B cell (primary cell): ENCODE data around the gene FRMD4A. TPM values are rescaled to one million over a fixed set of nuclear protein-coding genes. Genes with fewer than 3 reads are reported as not detected.

Experiments used
- ATAC-seq: fragments of 200-7000 bp; cut with Tn5 transposase; one replicate; pipeline ENCODE4 v1.10.0; 2021; ENCODE audit warnings: low read depth, mild to moderate bottlenecking, moderate number of reproducible peaks, moderate library complexity
- CTCF ChIA-PET: fragments of 350-600 bp; sonication (Branson Sonifier 250); formaldehyde crosslinking; loops from one replicate; lab custom pipeline; 2021; ENCODE audit warnings: antibody characterized with exemption, inconsistent platforms; lab: Charles Lee
- POLR2A ChIA-PET: fragments of 350-600 bp; sonication (Branson Sonifier 250); formaldehyde crosslinking; loops from one replicate; lab custom pipeline; 2021; ENCODE audit warnings: antibody characterized with exemption; lab: Charles Lee
- DNase-seq: peaks from one replicate; pipeline ENCODE4 v3.0.0; 2013
- H2AFZ ChIP-seq: 2 replicates; pipeline ENCODE4 v1.6.1; 2012; ENCODE audit warnings: mild to moderate bottlenecking, low read depth, low read length; ENCODE audit not compliant: insufficient read depth, poor library complexity, severe bottlenecking
- H3K27ac ChIP-seq, 2 donors: 1 replicate in 1 of 2; 2 replicates in 1 of 2; pipeline ENCODE4 v1.5.1; 2012 to 2013; ENCODE audit warnings: low read length in 2 of 2, mild to moderate bottlenecking in 2 of 2, moderate library complexity in 1 of 2
- H3K27me3 ChIP-seq, 4 experiments: fragments of 200-600 bp in 1 of 4; sonication (generic) in 1 of 4; replicated peaks in 1 of 4; 1 replicate in 2 of 4; 2 replicates in 2 of 4; pipeline versions ENCODE4 v1.6.1 to v1.7.0; 2013 to 2016; ENCODE audit warnings: low read length in 3 of 4, mild to moderate bottlenecking in 2 of 4, mixed read lengths in 1 of 4, moderate library complexity in 1 of 4; ENCODE audit not compliant: insufficient read depth in 4 of 4, control insufficient read depth in 3 of 4; ENCODE audit errors: control extremely low read depth in 1 of 4
- H3K36me3 ChIP-seq, 2 experiments: replicated peaks in 1 of 2; 1 replicate in 1 of 2; 2 replicates in 1 of 2; pipeline versions ENCODE4 v1.6.1 to v1.7.1; 2013; ENCODE audit warnings: low read length in 1 of 2; ENCODE audit not compliant: insufficient read depth in 2 of 2, control insufficient read depth in 1 of 2; ENCODE audit errors: control extremely low read depth in 1 of 2, extremely low read depth in 1 of 2
- H3K4me1 ChIP-seq, 2 donors: fragments of 200-600 bp in 1 of 2; sonication (generic) in 1 of 2; 1 replicate in 1 of 2; 2 replicates in 1 of 2; pipeline versions ENCODE4 v1.5.1 to v1.6.1; 2013 to 2017; ENCODE audit warnings: low read length in 2 of 2; ENCODE audit not compliant: control insufficient read depth in 2 of 2, insufficient read depth in 2 of 2
- H3K4me2 ChIP-seq: replicated peaks from 2 replicates; pipeline ENCODE3; 2012; ENCODE audit warnings: mild to moderate bottlenecking, low read depth, low read length; ENCODE audit not compliant: poor library complexity, severe bottlenecking
- H3K4me3 ChIP-seq, 5 experiments: fragments of 200-600 bp in 1 of 5; sonication (generic) in 1 of 5; 1 replicate in 3 of 5; 2 replicates in 2 of 5; pipeline versions ENCODE4 v1.5.1 to v1.7.0; 2011 to 2016; ENCODE audit warnings: low read length in 4 of 5, mild to moderate bottlenecking in 4 of 5, low read depth in 2 of 5, control low read depth in 1 of 5, moderate library complexity in 1 of 5; ENCODE audit not compliant: insufficient read depth in 1 of 5; ENCODE audit errors: control extremely low read depth in 1 of 5, extremely low read depth in 1 of 5
- H3K79me2 ChIP-seq: fragments of 200-600 bp; sonication (generic); one replicate; pipeline ENCODE4 v1.6.0; 2016; ENCODE audit warnings: low read length; ENCODE audit not compliant: control insufficient read depth, insufficient read depth
- H3K9ac ChIP-seq: fragments of 200-600 bp; sonication (generic); 2 replicates; pipeline ENCODE4 v1.6.1; 2017; ENCODE audit warnings: mild to moderate bottlenecking, low read length, moderate library complexity
- H3K9me3 ChIP-seq, 3 donors: one replicate each; pipeline versions ENCODE4 v1.6.1 to v1.7.1; 2013; ENCODE audit warnings: low read length in 2 of 3; ENCODE audit not compliant: control insufficient read depth in 2 of 3, insufficient read depth in 1 of 3; ENCODE audit errors: control extremely low read depth in 1 of 3
- H4K20me1 ChIP-seq: 2 replicates; pipeline ENCODE4 v1.6.0; 2012; ENCODE audit warnings: mild to moderate bottlenecking, low read length; ENCODE audit not compliant: insufficient read depth, control insufficient read depth, poor library complexity, severe bottlenecking
- H3K27ac Mint-ChIP-seq: one replicate; pipeline ENCODE4 v1.8.0; 2021; ENCODE audit warnings: mixed read lengths
- H3K27me3 Mint-ChIP-seq: one replicate; pipeline ENCODE4 v1.8.0; 2021; ENCODE audit warnings: mixed read lengths
- H3K4me1 Mint-ChIP-seq: one replicate; pipeline ENCODE4 v1.8.0; 2021; ENCODE audit warnings: mixed read lengths
- H3K4me3 Mint-ChIP-seq: one replicate; pipeline ENCODE4 v1.8.0; 2021; ENCODE audit warnings: mixed read lengths
- H3K9me3 Mint-ChIP-seq: one replicate; pipeline ENCODE4 v1.8.0; 2022; ENCODE audit warnings: mixed read lengths; ENCODE audit not compliant: insufficient read depth
- CTCF ChIP-seq: fragments of 200-600 bp; IDR thresholded peaks from one replicate; pipeline ENCODE4 v1.8.0; 2022; ENCODE audit warnings: antibody characterized with exemption, mild to moderate bottlenecking
- EZH2 ChIP-seq: IDR thresholded peaks from 2 replicates; pipeline ENCODE4 v1.6.1; 2012; ENCODE audit warnings: borderline replicate concordance, low read depth, mild to moderate bottlenecking, moderate library complexity, low read length; ENCODE audit not compliant: insufficient read depth, poor library complexity, severe bottlenecking
- WGBS: methylation state at CpG from one replicate; pipeline ENCODE4 v1.1.5; 2013; ENCODE audit warnings: missing lambda C conversion rate; ENCODE audit not compliant: insufficient coverage; 5-methylcytosine and 5-hydroxymethylcytosine counted together
- intact Hi-C: fragments of 100-400 bp; cut with micrococcal nuclease; formaldehyde crosslinking; loops from one replicate; pipeline ENCODE4 v1.10.0; 2022
- polyA plus RNA-seq: library from polyadenylated mRNA; depleted of rRNA; stranded (reverse); fragments of >200 nt; gene quantifications from 2 replicates; pipeline ENCODE4 v1.2.3, GENCODE V29; 2012
- total RNA-seq, 2 donors: library from RNA; stranded (reverse); fragments of 120-200 nt in 1 of 2; gene quantifications; 1 replicate in 1 of 2; 2 replicates in 1 of 2; pipeline versions ENCODE4 v1.2.3 to v1.2.4, GENCODE V29; 2013 to 2022

FRMD4A gene
- total and polyA plus RNA-seq, 2 donors (not counting 1 experiment from before 2014, with no cell fraction given), result 0.76 to 3.4 TPM

DNA sequence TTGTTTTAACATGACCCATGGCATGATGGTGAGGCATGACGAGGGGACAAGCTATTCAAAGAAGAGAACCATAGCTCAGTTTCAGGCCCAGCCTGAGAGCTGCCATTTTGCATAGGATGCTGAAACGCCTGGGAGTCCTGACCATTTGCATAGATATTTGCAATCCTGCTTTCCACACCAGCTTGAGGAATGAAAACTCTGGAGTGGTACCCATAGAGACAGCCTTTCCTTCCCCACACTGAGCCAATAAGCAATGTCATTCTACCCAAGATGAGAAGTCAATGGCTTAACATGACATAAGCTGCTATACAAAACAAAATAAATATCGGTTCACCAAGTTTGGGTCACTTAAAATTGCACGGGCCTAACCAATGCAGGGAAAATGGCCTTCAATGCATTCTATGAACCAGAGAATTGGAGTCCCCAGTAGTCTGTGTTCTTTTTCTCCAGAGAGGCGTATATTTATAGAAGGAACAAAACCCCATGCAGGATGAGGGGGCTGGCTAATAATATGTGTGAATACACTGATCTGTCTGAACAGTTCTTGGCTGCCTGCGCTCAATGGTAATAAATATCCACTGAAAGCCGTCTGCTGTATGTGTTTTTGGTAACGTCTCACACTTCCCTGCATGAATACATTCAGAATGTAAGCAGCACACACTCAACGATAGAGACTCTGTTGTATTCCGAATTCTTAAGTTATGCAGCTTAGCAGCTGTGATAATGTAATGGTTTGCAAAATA is 329.3 kb downstream of the FRMD4A start:
- Histone ChIP-seq H3K79me2 (no peaks in the 10 kb centered on the region), H2AFZ (no peak overlapping the region), H3K4me1 (no peaks in the 10 kb centered on the region), H3K9ac (no peak overlapping the region), H3K27ac (no peak overlapping the region), H3K9me3 (peaks cover 0 to 2% (median 0%) of the 10 kb centered on the region in 3 donors), H3K4me2 (no peak overlapping the region), H3K36me3 (no peaks in the 10 kb centered on the region), H3K27me3 (peaks cover 0 to 9% (median 0%) of the 10 kb centered on the region in 4 experiments), H4K20me1 (no peaks in the 10 kb centered on the region), H3K4me3 (no peak overlapping the region)
- TF ChIP-seq EZH2 (no peak), CTCF (no peak)
- H3K9me3 Mint-ChIP-seq, result no peaks in the 10 kb centered on the region
- 89% methylated on average over 7 of the region's 10 CpGs for WGBS
- DNase-seq (no peak), ATAC-seq (no peak)
- intact Hi-C loops, result no loop called here
- ChIA-PET CTCF (no interaction called here), POLR2A (no interaction called here)
- H3K4me1 Mint-ChIP-seq, result peaks cover 12% of the 10 kb centered on the region
- no peak overlapping the region for H3K27ac Mint-ChIP-seq
- peaks cover 16% of the 10 kb centered on the region for H3K27me3 Mint-ChIP-seq
- H3K4me3 Mint-ChIP-seq, result no peak overlapping the region

- H3K9ac ChIP-seq, result no peak overlapping the region
- no peak overlapping the region for H3K27ac ChIP-seq
- no peaks in the 10 kb centered on the region for H3K36me3 ChIP-seq
- intact Hi-C loops, result loop anchor here (10.0 kb wide), 2 partner anchors 73 to 213 kb away; no protein-coding TSS in a partner anchor
- peaks cover 16 to 22% of the 10 kb centered on the region in 2 donors for H3K4me1 ChIP-seq
- POLR2A ChIA-PET, result interaction anchor here (0.7 kb wide), 1 partner anchor 112 kb away, joined by 5 read pairs; no protein-coding TSS in a partner anchor
- H3K4me1 Mint-ChIP-seq, result peaks cover 35% of the 10 kb centered on the region
- H3K9me3 ChIP-seq, result peaks cover 0 to 2% (median 0%) of the 10 kb centered on the region in 3 donors
- CTCF ChIA-PET, result no interaction called here
- no peak overlapping the region for H3K27ac Mint-ChIP-seq
- H3K4me3 Mint-ChIP-seq, result no peak overlapping the region
- H3K79me2 ChIP-seq, result no peaks in the 10 kb centered on the region
- 67% methylated on average over 5 of the region's 5 CpGs for WGBS
- no peaks in the 10 kb centered on the region for H4K20me1 ChIP-seq
- no peak for DNase-seq
- H3K9me3 Mint-ChIP-seq, result no peaks in the 10 kb centered on the region
- H2AFZ ChIP-seq, result no peak overlapping the region
- ATAC-seq, result no peak
- H3K27me3 ChIP-seq, result peaks cover 0 to 4% (median 0%) of the 10 kb centered on the region in 4 experiments
- TF ChIP-seq CTCF (no peak), EZH2 (no peak)
- peaks cover 9% of the 10 kb centered on the region for H3K27me3 Mint-ChIP-seq
- H3K4me3 ChIP-seq, result no peak overlapping the region
- H3K4me2 ChIP-seq, result no peak overlapping the region
These were observed 332.4 kb downstream of the FRMD4A start for GRCh38 chr10:13998163-13998835.
